Measurements from ENCODE around the gene SLC38A2. TPM values are rescaled to one million over a fixed set of nuclear protein-coding genes. Genes with fewer than 3 reads are reported as not detected.

SLC38A2 gene
- total and polyA plus RNA-seq, 2 of the 4 experiments (the other 2 are of a cell fraction): 313 to 881 TPM

DNA sequence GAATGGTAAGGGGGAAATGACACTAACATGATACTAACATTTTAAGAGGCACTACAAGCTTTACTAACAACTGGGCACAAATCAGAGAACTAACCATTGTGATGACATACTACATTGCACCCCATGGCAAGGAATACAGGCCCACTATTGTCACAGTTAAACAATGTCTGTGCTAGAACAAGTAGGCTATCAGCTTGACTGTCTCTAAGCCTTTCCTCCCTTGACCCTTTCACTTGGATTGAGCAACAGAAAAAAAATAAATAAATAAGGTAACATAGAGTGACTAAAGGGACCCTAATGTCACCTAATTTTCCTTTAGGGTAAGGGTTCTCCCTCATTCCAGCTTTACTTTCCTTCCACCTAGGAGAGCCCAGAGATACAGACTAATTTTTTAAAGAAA is 4.4 kb downstream of the SLC38A2 start:
- peak overlapping the region; percentile 19 for H3K14ac ChIP-seq (replicated peaks; ENCODE audit: low read depth, low read length)
- no peak overlapping the region for H2AFZ ChIP-seq (replicated peaks; ENCODE audit: low read length, poor library complexity)
- dilution Hi-C loops (cut with HindIII; ENCODE audit: low sequenced_read_pairs, unreplicated experiment): no loop called here
- H3K9ac ChIP-seq (ENCODE audit: low read depth, low read length): peak overlapping the region; percentile 97
- H2AK5ac ChIP-seq (ENCODE audit: low read depth, low read length): no peak overlapping the region
- no peaks in the 10 kb centered on the region for H3K9me1 ChIP-seq (ENCODE audit: insufficient read depth, low read length)
- no peak for DNase-seq
- H4K8ac ChIP-seq (ENCODE audit: low read depth in 2 of 2, low read length in 2 of 2): no peak overlapping the region
- no peaks in the 10 kb centered on the region for H3K9me3 ChIP-seq (ENCODE audit: control insufficient read depth, insufficient read depth, low read length)
- H3K36me3 ChIP-seq (ENCODE audit: control insufficient read depth, insufficient read depth, low read length): peaks cover 62% of the 10 kb centered on the region
- no peak overlapping the region for H4K91ac ChIP-seq (ENCODE audit: insufficient read depth, low read depth, low read length)
- H3K27ac ChIP-seq (ENCODE audit: insufficient read depth, low read length): no peak overlapping the region
- H3K79me1 ChIP-seq (ENCODE audit: low read depth in 1 of 2, low read length in 2 of 2): peaks cover 0 to 29% of the 10 kb centered on the region in 2 experiments; a peak in 2 of 4 replicates
- TF ChIP-seq CEBPB (IDR thresholded peaks at IDR 0.05; ENCODE audit: low read depth, low read length) (peak; percentile 60; the same call in 1 of the 2 replicates), MXI1 (IDR thresholded peaks at IDR 0.05; ENCODE audit: borderline replicate concordance, low read depth, low read length) (no peak)
- H2BK15ac ChIP-seq (ENCODE audit: low read depth, low read length): no peak overlapping the region
- in situ Hi-C loops (cut with MboI; ENCODE audit: low sequenced_read_pairs): no loop called here
- no peak overlapping the region for H4K5ac ChIP-seq (ENCODE audit: low read depth, low read length)
- H2BK20ac ChIP-seq (ENCODE audit: low read depth, low read length): no peak overlapping the region
- no peak overlapping the region for H2BK120ac ChIP-seq (ENCODE audit: low read depth, low read length)
- peak overlapping the region; percentile 89 for H3K4me2 ChIP-seq (ENCODE audit: low read depth, low read length)
- H4K20me1 ChIP-seq (ENCODE audit: insufficient read depth, low read length): peaks cover 94% of the 10 kb centered on the region
- peak overlapping the region; percentile 84 for H2BK5ac ChIP-seq (ENCODE audit: low read depth, low read length, poor library complexity, severe bottlenecking)
- no peaks in the 10 kb centered on the region for H3K27me3 ChIP-seq (ENCODE audit: control insufficient read depth, insufficient read depth, low read length)
- H3K4me1 ChIP-seq (ENCODE audit: control insufficient read depth, insufficient read depth, low read length): peaks cover 2% of the 10 kb centered on the region; the same call in 1 of the 2 replicates
- H3K4ac ChIP-seq (ENCODE audit: low read depth, low read length): no peak overlapping the region
- no TSS peak for BruUV-seq (replicated peaks)
- peak overlapping the region; percentile 38 for H3K4me3 ChIP-seq (ENCODE audit: insufficient read depth, low read depth, low read length)
- intact Hi-C loops (cut with micrococcal nuclease): no loop called here
- ChIA-PET POLR2A (ENCODE audit: unreplicated experiment) (interaction anchor here (0.5 to 3.0 kb wide), 7 partner anchors 106 to 647 kb away, joined by 3 to 15 read pairs (median 3); no protein-coding TSS in a partner anchor), CTCF (interaction anchor here (0.9 kb wide), 1 partner anchor 185 kb away, joined by 3 read pairs; no protein-coding TSS in a partner anchor)
- no peak overlapping the region; the same call in 1 of the 2 replicates for H3K18ac ChIP-seq (ENCODE audit: low read depth, low read length)
- peak overlapping the region; percentile 50; the same call in 1 of the 2 replicates for H3K23ac ChIP-seq (ENCODE audit: low read depth, low read length)
- peak overlapping the region; percentile 36; the same call in 1 of the 2 replicates for H3K56ac ChIP-seq (ENCODE audit: extremely low read depth, insufficient read depth, low read length)
- no peak overlapping the region for H2AK9ac ChIP-seq (replicated peaks; ENCODE audit: low read depth, low read length, poor library complexity)
- no peak for ATAC-seq (ENCODE audit: low read depth)

Data from IMR-90 (cell line).